GM21367 (cell line): ENCODE results near the gene ZNF107.
"Not testable (repeated sequence)": the region's sequence is repeated elsewhere in the genome, so short reads cannot be mapped to it uniquely, and the experiment has no call there.

Source experiments
- ATAC-seq: cut with Tn5 transposase; IDR thresholded peaks from one replicate; pipeline ENCODE4 v1.9.1; 2021; ENCODE audit not compliant: unreplicated experiment

ZNF107 gene

GRCh38 chr7:64729089-64729848 is 63.3 kb downstream of the ZNF107 start:
- no peak for ATAC-seq

- no peak for ATAC-seq
Observed at GRCh38 chr7:64733550-64734240, 67.8 kb downstream of the ZNF107 start.

- no peak for ATAC-seq
Observed at GRCh38 chr7:64736575-64736974, 70.6 kb downstream of the ZNF107 start.

GRCh38 chr7:64738403-64738802 is 72.5 kb downstream of the ZNF107 start:
- not testable (repeated sequence) for ATAC-seq

GRCh38 chr7:64738953-64739352 is 73.0 kb downstream of the ZNF107 start:
- not testable (repeated sequence) for ATAC-seq

GRCh38 chr7:64744680-64745079 is 78.7 kb downstream of the ZNF107 start:
- ATAC-seq, result no peak

- no peak for ATAC-seq
Observed at GRCh38 chr7:64747802-64748201, 81.9 kb downstream of the ZNF107 start.

GRCh38 chr7:64753032-64753431 is 87.1 kb downstream of the ZNF107 start:
- ATAC-seq, result no peak

GRCh38 chr7:64755865-64756264 is 89.9 kb downstream of the ZNF107 start:
- no peak for ATAC-seq

GRCh38 chr7:64758151-64758550 is 92.2 kb downstream of the ZNF107 start:
- no peak for ATAC-seq
